ENCODE results near the gene PTGDR. TPM values are rescaled to one million over a fixed set of nuclear protein-coding genes. Genes with fewer than 3 reads are reported as not detected.

Gene PTGDR
- total RNA-seq, 1 experiment from 2014 or later = not detected

DNA sequence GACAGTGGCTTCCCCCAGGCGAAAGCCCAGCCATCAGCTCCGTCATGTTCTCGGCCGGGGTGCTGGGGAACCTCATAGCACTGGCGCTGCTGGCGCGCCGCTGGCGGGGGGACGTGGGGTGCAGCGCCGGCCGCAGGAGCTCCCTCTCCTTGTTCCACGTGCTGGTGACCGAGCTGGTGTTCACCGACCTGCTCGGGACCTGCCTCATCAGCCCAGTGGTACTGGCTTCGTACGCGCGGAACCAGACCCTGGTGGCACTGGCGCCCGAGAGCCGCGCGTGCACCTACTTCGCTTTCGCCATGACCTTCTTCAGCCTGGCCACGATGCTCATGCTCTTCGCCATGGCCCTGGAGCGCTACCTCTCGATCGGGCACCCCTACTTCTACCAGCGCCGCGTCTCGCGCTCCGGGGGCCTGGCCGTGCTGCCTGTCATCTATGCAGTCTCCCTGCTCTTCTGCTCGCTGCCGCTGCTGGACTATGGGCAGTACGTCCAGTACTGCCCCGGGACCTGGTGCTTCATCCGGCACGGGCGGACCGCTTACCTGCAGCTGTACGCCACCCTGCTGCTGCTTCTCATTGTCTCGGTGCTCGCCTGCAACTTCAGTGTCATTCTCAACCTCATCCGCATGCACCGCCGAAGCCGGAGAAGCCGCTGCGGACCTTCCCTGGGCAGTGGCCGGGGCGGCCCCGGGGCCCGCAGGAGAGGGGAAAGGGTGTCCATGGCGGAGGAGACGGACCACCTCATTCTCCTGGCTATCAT lies 47.3 kb downstream of the PTGDR start:
- DNase-seq (ENCODE audit: low read depth, low spot score) (no peak), ATAC-seq (peak; percentile 60)
- intact Hi-C loops (cut with micrococcal nuclease; ENCODE audit: unreplicated experiment) (no loop called here), in situ Hi-C loops (cut with HindIII; ENCODE audit: low pct_unique_long_range_greater_than_20kb, low sequenced_read_pairs) (no loop called here)
- TF ChIP-seq, protein P1, sequence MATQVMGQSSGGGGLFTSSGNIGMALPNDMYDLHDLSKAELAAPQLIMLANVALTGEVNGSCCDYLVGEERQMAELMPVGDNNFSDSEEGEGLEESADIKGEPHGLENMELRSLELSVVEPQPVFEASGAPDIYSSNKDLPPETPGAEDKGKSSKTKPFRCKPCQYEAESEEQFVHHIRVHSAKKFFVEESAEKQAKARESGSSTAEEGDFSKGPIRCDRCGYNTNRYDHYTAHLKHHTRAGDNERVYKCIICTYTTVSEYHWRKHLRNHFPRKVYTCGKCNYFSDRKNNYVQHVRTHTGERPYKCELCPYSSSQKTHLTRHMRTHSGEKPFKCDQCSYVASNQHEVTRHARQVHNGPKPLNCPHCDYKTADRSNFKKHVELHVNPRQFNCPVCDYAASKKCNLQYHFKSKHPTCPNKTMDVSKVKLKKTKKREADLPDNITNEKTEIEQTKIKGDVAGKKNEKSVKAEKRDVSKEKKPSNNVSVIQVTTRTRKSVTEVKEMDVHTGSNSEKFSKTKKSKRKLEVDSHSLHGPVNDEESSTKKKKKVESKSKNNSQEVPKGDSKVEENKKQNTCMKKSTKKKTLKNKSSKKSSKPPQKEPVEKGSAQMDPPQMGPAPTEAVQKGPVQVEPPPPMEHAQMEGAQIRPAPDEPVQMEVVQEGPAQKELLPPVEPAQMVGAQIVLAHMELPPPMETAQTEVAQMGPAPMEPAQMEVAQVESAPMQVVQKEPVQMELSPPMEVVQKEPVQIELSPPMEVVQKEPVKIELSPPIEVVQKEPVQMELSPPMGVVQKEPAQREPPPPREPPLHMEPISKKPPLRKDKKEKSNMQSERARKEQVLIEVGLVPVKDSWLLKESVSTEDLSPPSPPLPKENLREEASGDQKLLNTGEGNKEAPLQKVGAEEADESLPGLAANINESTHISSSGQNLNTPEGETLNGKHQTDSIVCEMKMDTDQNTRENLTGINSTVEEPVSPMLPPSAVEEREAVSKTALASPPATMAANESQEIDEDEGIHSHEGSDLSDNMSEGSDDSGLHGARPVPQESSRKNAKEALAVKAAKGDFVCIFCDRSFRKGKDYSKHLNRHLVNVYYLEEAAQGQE (IDR thresholded peaks at IDR 0.05; ENCODE audit: insufficient read depth in 1 of 2, low read depth in 2 of 2, low read length in 1 of 2) = no peak
- TF ChIP-seq SIN3A (IDR thresholded peaks at IDR 0.05; ENCODE audit: borderline replicate concordance, insufficient read depth, low read depth, low read length) = no peak
- TF ChIP-seq, protein P2, sequence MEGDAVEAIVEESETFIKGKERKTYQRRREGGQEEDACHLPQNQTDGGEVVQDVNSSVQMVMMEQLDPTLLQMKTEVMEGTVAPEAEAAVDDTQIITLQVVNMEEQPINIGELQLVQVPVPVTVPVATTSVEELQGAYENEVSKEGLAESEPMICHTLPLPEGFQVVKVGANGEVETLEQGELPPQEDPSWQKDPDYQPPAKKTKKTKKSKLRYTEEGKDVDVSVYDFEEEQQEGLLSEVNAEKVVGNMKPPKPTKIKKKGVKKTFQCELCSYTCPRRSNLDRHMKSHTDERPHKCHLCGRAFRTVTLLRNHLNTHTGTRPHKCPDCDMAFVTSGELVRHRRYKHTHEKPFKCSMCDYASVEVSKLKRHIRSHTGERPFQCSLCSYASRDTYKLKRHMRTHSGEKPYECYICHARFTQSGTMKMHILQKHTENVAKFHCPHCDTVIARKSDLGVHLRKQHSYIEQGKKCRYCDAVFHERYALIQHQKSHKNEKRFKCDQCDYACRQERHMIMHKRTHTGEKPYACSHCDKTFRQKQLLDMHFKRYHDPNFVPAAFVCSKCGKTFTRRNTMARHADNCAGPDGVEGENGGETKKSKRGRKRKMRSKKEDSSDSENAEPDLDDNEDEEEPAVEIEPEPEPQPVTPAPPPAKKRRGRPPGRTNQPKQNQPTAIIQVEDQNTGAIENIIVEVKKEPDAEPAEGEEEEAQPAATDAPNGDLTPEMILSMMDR (IDR thresholded peaks at IDR 0.05) = no peak
- TF ChIP-seq TCF7L2 (IDR thresholded peaks at IDR 0.05; ENCODE audit: low read depth, low read length) = no peak
- no peak for TF ChIP-seq POLR2AphosphoS5 (IDR thresholded peaks at IDR 0.05; ENCODE audit: low read depth, low read length)
- POLR2A ChIA-PET = no interaction called here
- Histone ChIP-seq H3K27ac (ENCODE audit: low read length) (no peak overlapping the region), H3K36me3 (ENCODE audit: control insufficient read depth, insufficient read depth, low read length) (no peaks in the 10 kb centered on the region), H3K27me3 (ENCODE audit: control insufficient read depth, insufficient read depth, low read length) (peaks cover 8% of the 10 kb centered on the region), H3K4me1 (ENCODE audit: control insufficient read depth, insufficient read depth, low read length) (no peaks in the 10 kb centered on the region), H3K4me3 (ENCODE audit: low read depth in 2 of 2, low read length in 2 of 2) (peak overlapping the region; percentile 42 to 62), H3K9me3 (ENCODE audit: control insufficient read depth, insufficient read depth, low read depth, low read length) (no peaks in the 10 kb centered on the region)
- no TSS peak for BruUV-seq (replicated peaks)
- CTCF ChIA-PET = no interaction called here

DNA sequence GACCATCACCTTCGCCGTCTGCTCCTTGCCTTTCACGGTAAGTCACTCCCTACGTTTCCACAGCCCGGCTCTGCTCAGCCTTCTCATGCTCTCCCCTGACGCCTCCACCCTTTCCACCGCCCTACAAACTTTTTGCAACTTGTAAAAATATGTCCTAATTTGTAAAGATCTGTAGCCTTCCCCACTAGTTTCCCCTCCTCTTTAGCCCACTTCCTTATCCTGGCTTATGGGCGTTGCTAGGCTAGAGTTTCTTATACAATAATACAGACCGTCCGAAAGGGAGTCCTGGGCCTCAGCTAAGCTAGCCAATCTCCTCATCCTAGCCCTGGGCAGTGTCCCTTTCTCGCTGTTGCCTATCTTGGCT lies 47.8 kb downstream of the PTGDR start:
- in situ Hi-C loops (cut with HindIII; ENCODE audit: low pct_unique_long_range_greater_than_20kb, low sequenced_read_pairs) = no loop called here
- Histone ChIP-seq H3K27ac (ENCODE audit: low read length) (no peak overlapping the region), H3K36me3 (ENCODE audit: control insufficient read depth, insufficient read depth, low read length) (no peaks in the 10 kb centered on the region), H3K4me3 (ENCODE audit: low read depth in 2 of 2, low read length in 2 of 2) (peak overlapping the region in 1 of 2 experiments; percentile 62; a peak in 3 of 4 replicates), H3K27me3 (ENCODE audit: control insufficient read depth, insufficient read depth, low read length) (peaks cover 8% of the 10 kb centered on the region), H3K4me1 (ENCODE audit: control insufficient read depth, insufficient read depth, low read length) (no peaks in the 10 kb centered on the region), H3K9me3 (ENCODE audit: control insufficient read depth, insufficient read depth, low read depth, low read length) (no peaks in the 10 kb centered on the region)
- intact Hi-C loops (cut with micrococcal nuclease; ENCODE audit: unreplicated experiment) = no loop called here
- no TSS peak for BruUV-seq (replicated peaks)
- ChIA-PET POLR2A (no interaction called here), CTCF (no interaction called here)
- DNase-seq (ENCODE audit: low read depth, low spot score) (no peak), ATAC-seq (0 out of 2 replicates have a peak, but pooled peaks have one; percentile 20)
- TF ChIP-seq, protein P1 (IDR thresholded peaks at IDR 0.05; ENCODE audit: insufficient read depth in 1 of 2, low read depth in 2 of 2, low read length in 1 of 2) = no peak
- TF ChIP-seq SIN3A (IDR thresholded peaks at IDR 0.05; ENCODE audit: borderline replicate concordance, insufficient read depth, low read depth, low read length) = no peak
- TF ChIP-seq, protein P2 (IDR thresholded peaks at IDR 0.05) = no peak
- no peak for TF ChIP-seq POLR2AphosphoS5 (IDR thresholded peaks at IDR 0.05; ENCODE audit: low read depth, low read length)
- TF ChIP-seq TCF7L2 (IDR thresholded peaks at IDR 0.05; ENCODE audit: low read depth, low read length) = no peak

Data from Panc1 (cell line).